ENCODE measurements around the gene LRRC49. TPM values are rescaled to one million over a fixed set of nuclear protein-coding genes. Genes with fewer than 3 reads are reported as not detected.

Gene LRRC49
- total RNA-seq, 1 experiment from 2014 or later, result 7.4 TPM

- TF ChIP-seq ATF3 (IDR thresholded peaks at IDR 0.05) (no peak), ELF1 (IDR thresholded peaks at IDR 0.05; ENCODE audit: borderline replicate concordance, low read depth) (no peak), ZFX (IDR thresholded peaks at IDR 0.05) (no peak), ZNF274 (IDR thresholded peaks at IDR 0.05; ENCODE audit: low read depth, low read length) (no peak), FOSL1 (IDR thresholded peaks at IDR 0.05; ENCODE audit: low read depth) (no peak)
- no peak for DNase-seq (ENCODE audit: low read depth, low spot score)
- Histone ChIP-seq H3K4me2 (ENCODE audit: low read length) (no peak overlapping the region), H3K27ac (ENCODE audit: low read depth, low read length) (no peak overlapping the region), H3K4me3 (replicated peaks in 1 of 2; ENCODE audit: low read depth in 1 of 2, low read length in 2 of 2) (no peak overlapping the region), H3K9me3 (ENCODE audit: control insufficient read depth in 1 of 2, insufficient read depth in 1 of 2, low read depth in 1 of 2, low read length in 2 of 2) (no peaks in the 10 kb centered on the region), H3K4me1 (ENCODE audit: control insufficient read depth in 1 of 2, insufficient read depth in 2 of 2, low read length in 2 of 2) (no peaks in the 10 kb centered on the region), H3K36me3 (ENCODE audit: control insufficient read depth in 1 of 2, insufficient read depth in 2 of 2, low read length in 2 of 2) (no peaks in the 10 kb centered on the region), H2AFZ (ENCODE audit: low read depth, low read length, poor library complexity, severe bottlenecking) (no peak overlapping the region), H3K79me2 (ENCODE audit: insufficient read depth, low read length) (no peaks in the 10 kb centered on the region), H4K20me1 (ENCODE audit: insufficient read depth) (no peaks in the 10 kb centered on the region), H3K9me2 (ENCODE audit: insufficient read depth) (no peaks in the 10 kb centered on the region), H3K27me3 (ENCODE audit: insufficient read depth, low read length) (no peaks in the 10 kb centered on the region), H3K9ac (ENCODE audit: low read length) (no peak overlapping the region)
- ChIA-PET RAD21 (ENCODE audit: low non-redundant PET in 1 of 2, low total read pairs in 2 of 2, uncharacterized antibody in 2 of 2, unreplicated experiment in 2 of 2) (no interaction called here), CTCF (no interaction called here), POLR2A (no interaction called here)
- no TSS peak for BruUV-seq (replicated peaks)
- intact Hi-C loops (cut with micrococcal nuclease), result no loop called here
- ATAC-seq, result no peak
Observed at GRCh38 chr15:70916531-70916930, 23.9 kb downstream of the LRRC49 start.

GRCh38 chr15:70917955-70918354 is 25.3 kb downstream of the LRRC49 start:
- no peak overlapping the region for H3K9ac ChIP-seq (ENCODE audit: low read length)
- H3K9me3 ChIP-seq (ENCODE audit: control insufficient read depth in 1 of 2, insufficient read depth in 1 of 2, low read depth in 1 of 2, low read length in 2 of 2), result no peaks in the 10 kb centered on the region
- no peak for TF ChIP-seq YY1 (IDR thresholded peaks at IDR 0.05; ENCODE audit: extremely low read depth, insufficient replicate concordance, low read depth, low read length)
- TF ChIP-seq CBX3 (IDR thresholded peaks at IDR 0.05; ENCODE audit: low read depth), result no peak
- DNase-seq (ENCODE audit: low read depth, low spot score), result no peak
- RAD21 ChIA-PET (ENCODE audit: low non-redundant PET in 1 of 2, low total read pairs in 2 of 2, uncharacterized antibody in 2 of 2, unreplicated experiment in 2 of 2), result no interaction called here
- no TSS peak for BruUV-seq (replicated peaks)
- CTCF ChIA-PET, result interaction anchor here (1.5 kb wide), 1 partner anchor 18 kb away, joined by 3 read pairs; no protein-coding TSS in a partner anchor
- no peaks in the 10 kb centered on the region for H3K36me3 ChIP-seq (ENCODE audit: control insufficient read depth in 1 of 2, insufficient read depth in 2 of 2, low read length in 2 of 2)
- no peak overlapping the region for H3K27ac ChIP-seq (ENCODE audit: low read depth, low read length)
- H2AFZ ChIP-seq (ENCODE audit: low read depth, low read length, poor library complexity, severe bottlenecking), result no peak overlapping the region
- no peak for ATAC-seq
- POLR2A ChIA-PET, result no interaction called here
- H4K20me1 ChIP-seq (ENCODE audit: insufficient read depth), result no peaks in the 10 kb centered on the region
- H3K27me3 ChIP-seq (ENCODE audit: insufficient read depth, low read length), result no peaks in the 10 kb centered on the region
- no peaks in the 10 kb centered on the region for H3K79me2 ChIP-seq (ENCODE audit: insufficient read depth, low read length)
- no peak overlapping the region for H3K4me3 ChIP-seq (replicated peaks in 1 of 2; ENCODE audit: low read depth in 1 of 2, low read length in 2 of 2)
- H3K4me2 ChIP-seq (ENCODE audit: low read length), result no peak overlapping the region
- no peaks in the 10 kb centered on the region for H3K4me1 ChIP-seq (ENCODE audit: control insufficient read depth in 1 of 2, insufficient read depth in 2 of 2, low read length in 2 of 2)
- no peaks in the 10 kb centered on the region for H3K9me2 ChIP-seq (ENCODE audit: insufficient read depth)
- intact Hi-C loops (cut with micrococcal nuclease), result no loop called here
